ENCODE measurements around the gene YY1AP1. TPM values are rescaled to one million over a fixed set of nuclear protein-coding genes. Genes with fewer than 3 reads are reported as not detected.
"Not testable (repeated sequence)": the region's sequence is repeated elsewhere in the genome, so short reads cannot be mapped to it uniquely, and the experiment has no call there.

Gene YY1AP1
- total and polyA plus RNA-seq, 4 donors: 13.3 to 43.8 (median 26.6) TPM

DNA sequence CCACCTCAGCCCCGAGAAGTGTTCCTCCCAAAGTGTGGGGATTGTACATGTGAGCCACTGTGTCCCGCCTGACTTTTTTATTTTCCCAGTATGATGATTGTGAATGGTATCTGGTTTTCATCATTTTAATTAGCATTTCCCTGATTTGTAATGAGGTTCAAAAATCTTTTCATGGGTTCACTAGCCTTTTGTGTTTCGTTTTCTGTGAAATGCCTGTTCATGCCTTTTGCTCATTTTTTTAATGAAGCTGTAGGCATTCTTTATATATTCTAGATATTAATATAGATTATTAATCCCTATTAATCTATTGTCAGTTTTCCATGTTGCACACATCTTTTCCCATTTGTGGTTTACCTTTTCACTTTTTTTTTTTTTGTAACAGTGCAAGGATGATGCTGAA is 20.8 kb upstream of the YY1AP1 start:
- TF ChIP-seq TAF1 (conservative IDR thresholded peaks at IDR 0.05) (no peak), HNF4G (IDR thresholded peaks at IDR 0.05) (no peak), EGR1 (IDR thresholded peaks at IDR 0.05; ENCODE audit: low read depth in 2 of 2) (no peak), RAD21 (IDR thresholded peaks at IDR 0.05) (no peak), RXRA (IDR thresholded peaks at IDR 0.05) (no peak), JUND (IDR thresholded peaks at IDR 0.05) (no peak), GABPA (IDR thresholded peaks at IDR 0.05 in 1 of 2, conservative IDR thresholded peaks at IDR 0.05 in 1 of 2) (no peak), YY1 (IDR thresholded peaks at IDR 0.05) (no peak), NR2F2 (IDR thresholded peaks at IDR 0.05) (no peak)
- TF ChIP-seq, protein P1, sequence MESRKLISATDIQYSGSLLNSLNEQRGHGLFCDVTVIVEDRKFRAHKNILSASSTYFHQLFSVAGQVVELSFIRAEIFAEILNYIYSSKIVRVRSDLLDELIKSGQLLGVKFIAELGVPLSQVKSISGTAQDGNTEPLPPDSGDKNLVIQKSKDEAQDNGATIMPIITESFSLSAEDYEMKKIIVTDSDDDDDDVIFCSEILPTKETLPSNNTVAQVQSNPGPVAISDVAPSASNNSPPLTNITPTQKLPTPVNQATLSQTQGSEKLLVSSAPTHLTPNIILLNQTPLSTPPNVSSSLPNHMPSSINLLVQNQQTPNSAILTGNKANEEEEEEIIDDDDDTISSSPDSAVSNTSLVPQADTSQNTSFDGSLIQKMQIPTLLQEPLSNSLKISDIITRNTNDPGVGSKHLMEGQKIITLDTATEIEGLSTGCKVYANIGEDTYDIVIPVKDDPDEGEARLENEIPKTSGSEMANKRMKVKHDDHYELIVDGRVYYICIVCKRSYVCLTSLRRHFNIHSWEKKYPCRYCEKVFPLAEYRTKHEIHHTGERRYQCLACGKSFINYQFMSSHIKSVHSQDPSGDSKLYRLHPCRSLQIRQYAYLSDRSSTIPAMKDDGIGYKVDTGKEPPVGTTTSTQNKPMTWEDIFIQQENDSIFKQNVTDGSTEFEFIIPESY (IDR thresholded peaks at IDR 0.05): no peak
- H3K27ac ChIP-seq (ENCODE audit: low read depth in 1 of 2, low read length in 2 of 2): no peak overlapping the region
- peaks cover 0 to 2% (median 0%) of the 10 kb centered on the region in 4 donors for H3K4me1 ChIP-seq (ENCODE audit: control insufficient read depth in 4 of 4, insufficient read depth in 4 of 4, low read length in 3 of 4)
- H3K27me3 ChIP-seq (ENCODE audit: control insufficient read depth in 4 of 4, insufficient read depth in 4 of 4, low read length in 3 of 4): no peaks in the 10 kb centered on the region
- peaks cover 0 to 5% (median 2%) of the 10 kb centered on the region in 4 donors for H3K36me3 ChIP-seq (ENCODE audit: control insufficient read depth in 4 of 4, insufficient read depth in 3 of 4, low read depth in 1 of 4, low read length in 3 of 4)
- DNase-seq (ENCODE audit: low spot score): no peak
- H3K4me3 ChIP-seq (ENCODE audit: low read depth in 1 of 3, low read length in 3 of 3): no peak overlapping the region
- H3K9ac ChIP-seq (ENCODE audit: low read depth in 1 of 2, low read length in 2 of 2): no peak overlapping the region
- WGBS: 96% methylated on average over 3 of the region's 3 CpGs
- no peaks in the 10 kb centered on the region for H3K9me3 ChIP-seq (ENCODE audit: control insufficient read depth in 4 of 4, low read length in 3 of 4)

DNA sequence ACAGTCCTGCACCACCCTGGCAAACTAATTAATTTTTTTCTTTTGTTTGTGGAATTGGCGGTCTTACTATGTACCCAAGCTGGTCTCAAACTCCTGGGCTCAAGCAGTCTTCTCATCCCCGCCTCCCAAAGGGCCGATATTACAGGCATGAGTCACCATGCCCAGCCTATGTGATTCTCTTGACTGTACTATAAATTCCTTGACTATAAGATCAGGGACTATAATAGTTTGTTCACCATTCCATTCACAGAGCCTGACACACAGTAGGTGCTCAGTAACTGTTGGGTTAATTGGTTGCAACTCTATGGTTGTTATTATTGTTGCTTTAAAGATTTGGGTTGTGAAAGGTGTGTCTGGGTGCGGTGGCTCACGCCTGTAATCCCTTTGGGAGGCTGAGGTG is 17.6 kb upstream of the YY1AP1 start:
- Histone ChIP-seq H3K4me3 (ENCODE audit: low read depth in 1 of 3, low read length in 3 of 3) (no peak overlapping the region), H3K27me3 (ENCODE audit: control insufficient read depth in 4 of 4, insufficient read depth in 4 of 4, low read length in 3 of 4) (no peaks in the 10 kb centered on the region), H3K27ac (ENCODE audit: low read depth in 1 of 2, low read length in 2 of 2) (no peak overlapping the region), H3K9ac (ENCODE audit: low read depth in 1 of 2, low read length in 2 of 2) (no peak overlapping the region), H3K4me1 (ENCODE audit: control insufficient read depth in 4 of 4, insufficient read depth in 4 of 4, low read length in 3 of 4) (peaks cover 0 to 2% (median under 1%) of the 10 kb centered on the region in 4 donors), H3K36me3 (ENCODE audit: control insufficient read depth in 4 of 4, insufficient read depth in 3 of 4, low read depth in 1 of 4, low read length in 3 of 4) (peaks cover 0 to 5% (median under 1%) of the 10 kb centered on the region in 4 donors), H3K9me3 (ENCODE audit: control insufficient read depth in 4 of 4, low read length in 3 of 4) (no peaks in the 10 kb centered on the region)
- no peak for DNase-seq (ENCODE audit: low spot score)
- WGBS: 95% methylated on average over 5 of the region's 5 CpGs
- TF ChIP-seq, protein P2, sequence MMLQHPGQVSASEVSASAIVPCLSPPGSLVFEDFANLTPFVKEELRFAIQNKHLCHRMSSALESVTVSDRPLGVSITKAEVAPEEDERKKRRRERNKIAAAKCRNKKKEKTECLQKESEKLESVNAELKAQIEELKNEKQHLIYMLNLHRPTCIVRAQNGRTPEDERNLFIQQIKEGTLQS (IDR thresholded peaks at IDR 0.05): no peak
- TF ChIP-seq, protein P1 (IDR thresholded peaks at IDR 0.05): no peak
- TF ChIP-seq NR2F2 (IDR thresholded peaks at IDR 0.05) (no peak), RAD21 (IDR thresholded peaks at IDR 0.05) (no peak), FOXA1 (IDR thresholded peaks at IDR 0.05) (no peak)

DNA sequence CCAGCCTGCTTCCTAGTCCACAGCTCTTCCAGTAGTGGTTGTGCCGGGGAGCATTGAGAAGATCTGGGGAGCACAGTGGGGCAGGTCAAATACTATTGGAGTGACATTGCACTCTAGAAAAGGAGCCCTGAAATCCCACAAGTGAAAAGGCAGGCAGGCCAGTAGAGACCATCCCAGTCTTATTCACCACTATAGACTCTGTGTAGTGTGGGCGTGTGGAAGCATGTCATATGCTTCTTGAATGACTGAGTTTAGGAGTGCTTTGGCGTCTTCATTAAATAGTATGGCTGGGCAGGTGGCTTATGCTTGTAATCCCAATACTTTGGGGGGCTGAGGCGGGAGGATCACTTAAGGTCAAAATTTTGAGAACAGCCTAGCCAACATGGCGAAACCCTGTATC is 15.8 kb upstream of the YY1AP1 start:
- WGBS: 99% methylated on average over 5 of the region's 5 CpGs
- not testable (repeated sequence) for H3K27ac ChIP-seq (ENCODE audit: low read depth in 1 of 2, low read length in 2 of 2)

More for the DNA sequence above, 15.8 kb upstream of the YY1AP1 start:
- not testable (repeated sequence) for H3K4me3 ChIP-seq (ENCODE audit: low read depth in 1 of 3, low read length in 3 of 3); H3K36me3 ChIP-seq (ENCODE audit: control insufficient read depth in 4 of 4, insufficient read depth in 3 of 4, low read depth in 1 of 4, low read length in 3 of 4); H3K9ac ChIP-seq (ENCODE audit: low read depth in 1 of 2, low read length in 2 of 2); H3K9me3 ChIP-seq (ENCODE audit: control insufficient read depth in 4 of 4, low read length in 3 of 4); H3K4me1 ChIP-seq (ENCODE audit: control insufficient read depth in 4 of 4, insufficient read depth in 4 of 4, low read length in 3 of 4); H3K27me3 ChIP-seq (ENCODE audit: control insufficient read depth in 4 of 4, insufficient read depth in 4 of 4, low read length in 3 of 4); DNase-seq (ENCODE audit: low spot score)

Measured in liver (tissue), 9 donors.